HG03108 (cell line): Measurements from ENCODE around the gene CNGB1.
"Not testable (repeated sequence)": the region's sequence is repeated elsewhere in the genome, so short reads cannot be mapped to it uniquely, and the experiment has no call there.

Experiments
- ATAC-seq: cut with Tn5 transposase; IDR thresholded peaks from one replicate; pipeline ENCODE4 v1.9.1; 2021; ENCODE audit warnings: moderate library complexity; ENCODE audit not compliant: unreplicated experiment

CNGB1 gene

DNA sequence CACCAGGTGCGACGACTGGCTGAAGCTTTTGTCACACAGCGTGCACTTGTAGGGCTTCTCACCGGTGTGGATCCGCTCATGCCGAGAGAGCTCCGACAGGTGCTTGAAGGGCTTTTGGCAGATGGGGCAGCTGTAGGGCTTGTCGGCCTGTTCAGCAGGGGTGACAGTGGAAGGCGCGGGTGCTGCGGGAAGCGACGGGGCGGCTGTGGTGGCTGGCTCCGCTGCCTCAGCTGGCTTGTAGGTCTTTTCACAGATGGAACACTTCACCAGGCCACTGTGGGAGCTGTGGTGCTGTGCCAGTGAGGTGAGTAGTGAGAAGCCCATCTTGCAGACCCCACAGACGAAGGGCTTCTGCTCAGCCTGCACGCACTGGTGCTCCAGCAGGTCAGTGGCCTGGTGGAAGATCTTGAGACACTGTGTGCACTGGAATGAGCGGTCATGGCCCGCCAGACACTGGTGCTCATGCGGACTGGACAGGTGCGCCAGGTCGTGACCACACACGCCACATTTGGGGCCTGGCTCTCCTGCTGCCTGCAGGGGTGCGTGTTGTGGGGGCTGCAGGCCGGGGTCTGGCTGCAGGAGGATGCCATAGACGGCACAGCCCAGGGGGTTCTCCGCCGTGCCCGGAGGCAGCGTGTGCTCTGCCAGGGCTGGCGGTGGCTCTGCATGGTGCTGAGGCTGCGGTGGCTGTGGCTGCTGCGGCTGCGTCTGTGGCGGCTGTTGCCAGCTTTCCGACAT, 26.8 kb upstream of the CNGB1 start:
- no peak for ATAC-seq

DNA sequence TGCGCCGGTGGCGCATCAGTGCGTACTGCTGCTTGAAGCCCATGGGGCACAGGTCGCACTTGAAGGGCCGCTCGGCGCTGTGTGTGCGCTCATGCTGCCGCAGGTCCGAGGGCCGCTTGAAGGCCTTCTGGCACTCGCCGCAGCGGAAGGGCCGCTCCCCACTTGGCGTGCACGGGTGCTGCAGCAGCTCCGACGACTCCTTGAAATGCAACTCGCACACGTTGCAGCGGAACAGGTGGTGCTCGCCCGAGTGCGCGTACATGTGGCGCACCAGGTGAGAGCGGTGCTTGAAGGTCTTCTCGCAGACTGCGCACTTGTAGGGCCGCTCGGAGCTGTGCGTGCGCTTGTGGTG, 26.2 kb upstream of the CNGB1 start:
- no peak for ATAC-seq

DNA sequence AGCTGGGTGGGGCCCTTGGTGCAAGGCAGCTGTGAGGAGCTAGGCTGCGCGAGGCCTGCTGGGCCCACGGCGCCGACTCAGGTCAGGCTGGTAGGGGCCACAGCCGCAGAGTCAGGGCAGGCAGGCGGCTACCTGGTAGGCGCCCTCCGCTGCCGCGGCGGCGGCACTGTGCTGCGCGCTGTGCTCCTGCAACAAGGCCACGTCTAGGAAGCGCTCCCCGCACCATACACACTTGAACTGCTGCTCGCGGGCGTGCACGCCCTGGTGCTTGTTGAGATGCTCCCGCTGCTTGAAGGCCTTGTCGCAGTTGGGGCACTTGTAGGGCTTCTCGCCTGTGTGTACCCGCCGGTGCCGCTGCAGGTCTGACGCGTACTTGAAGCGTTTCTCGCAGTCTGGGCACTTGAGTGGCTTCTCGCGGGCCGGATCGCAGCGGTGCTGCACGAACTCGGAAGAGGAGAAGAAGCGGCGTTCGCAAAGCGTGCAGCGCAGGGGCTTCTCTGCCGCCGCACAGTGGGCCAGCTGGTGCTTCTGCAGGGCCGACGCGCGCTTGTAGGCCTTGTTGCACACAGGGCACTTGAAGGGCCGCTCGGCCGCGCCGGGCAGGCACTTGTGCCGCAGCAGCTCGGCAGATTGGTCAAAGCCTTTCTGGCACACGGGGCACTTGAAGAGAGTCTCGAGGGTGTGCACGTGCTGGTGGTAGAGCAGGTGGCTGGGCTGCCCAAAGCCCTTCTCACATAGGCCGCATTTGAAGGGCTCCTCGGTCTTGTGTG, 25.7 kb upstream of the CNGB1 start:
- no peak for ATAC-seq

DNA sequence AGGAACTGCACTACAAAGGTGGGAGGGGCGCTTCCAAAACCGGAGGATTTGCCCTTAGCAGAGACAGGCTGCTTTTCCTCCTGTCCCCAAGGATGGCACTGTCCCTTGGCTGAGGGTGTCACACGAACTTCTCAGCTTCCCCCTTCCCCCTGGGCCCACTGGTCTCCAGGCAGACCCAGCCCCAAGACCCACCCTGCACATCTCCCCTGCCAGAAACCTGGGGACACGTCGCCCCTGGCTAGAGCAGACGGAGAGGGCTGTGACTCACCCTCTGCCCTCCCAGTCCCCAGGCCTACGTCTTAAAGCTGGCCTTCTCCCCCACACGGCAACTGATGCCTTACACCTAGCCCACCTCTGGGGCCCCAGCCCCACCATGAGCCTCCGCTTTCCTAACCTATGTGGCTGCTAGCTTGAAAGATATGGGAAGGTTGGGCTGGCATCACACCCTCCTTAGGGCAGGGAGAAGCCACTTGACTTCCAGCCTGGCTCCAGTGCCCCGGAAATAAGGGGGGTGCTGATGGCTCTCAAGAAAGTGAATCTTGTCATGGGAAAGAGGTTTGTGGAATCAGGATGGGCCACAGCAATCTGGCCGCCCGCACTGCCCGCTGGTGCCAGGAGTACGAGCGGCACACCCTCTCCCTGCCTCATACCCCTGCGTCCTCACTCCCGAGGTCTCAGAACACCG, 24.9 kb upstream of the CNGB1 start:
- ATAC-seq: no peak

DNA sequence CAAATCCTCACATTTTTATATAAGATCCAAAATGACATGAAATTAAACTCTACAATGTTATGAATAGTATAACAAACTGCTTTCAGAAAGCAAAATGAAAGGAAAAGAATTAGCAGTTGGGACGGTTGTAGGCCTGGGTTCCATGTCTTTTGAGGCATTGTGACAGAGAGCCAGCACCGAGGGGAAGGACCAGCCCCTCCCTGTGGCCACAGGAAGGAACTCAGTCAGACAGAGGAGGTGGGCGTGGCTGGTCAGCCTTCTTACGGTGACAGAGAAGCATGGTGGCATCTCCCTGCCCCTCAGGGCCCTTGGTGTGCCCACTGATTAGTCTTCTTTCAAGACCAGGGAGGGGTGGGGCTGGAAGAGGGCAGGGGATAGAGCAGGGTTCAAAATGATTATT, 23.9 kb upstream of the CNGB1 start:
- ATAC-seq: peak; percentile 52

DNA sequence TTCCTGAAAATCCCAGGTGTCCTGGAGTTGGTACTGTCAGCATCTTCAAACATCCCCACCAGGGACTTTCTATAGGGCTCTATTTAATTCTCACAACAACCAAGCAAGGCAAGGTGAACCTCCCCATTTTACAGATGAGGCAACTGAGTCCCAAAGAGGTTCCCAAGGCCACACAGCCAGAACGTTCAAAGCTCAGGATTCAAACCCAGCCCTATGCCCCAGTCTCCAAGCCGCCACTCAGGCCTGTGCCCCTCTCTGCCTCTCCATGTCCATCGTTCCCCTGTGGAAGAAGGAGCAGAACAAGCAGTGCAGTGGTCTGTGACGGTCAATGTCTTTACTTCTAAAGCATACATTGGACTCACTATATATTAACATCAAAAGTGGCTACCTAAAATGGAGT, 23.4 kb upstream of the CNGB1 start:
- ATAC-seq: no peak

DNA sequence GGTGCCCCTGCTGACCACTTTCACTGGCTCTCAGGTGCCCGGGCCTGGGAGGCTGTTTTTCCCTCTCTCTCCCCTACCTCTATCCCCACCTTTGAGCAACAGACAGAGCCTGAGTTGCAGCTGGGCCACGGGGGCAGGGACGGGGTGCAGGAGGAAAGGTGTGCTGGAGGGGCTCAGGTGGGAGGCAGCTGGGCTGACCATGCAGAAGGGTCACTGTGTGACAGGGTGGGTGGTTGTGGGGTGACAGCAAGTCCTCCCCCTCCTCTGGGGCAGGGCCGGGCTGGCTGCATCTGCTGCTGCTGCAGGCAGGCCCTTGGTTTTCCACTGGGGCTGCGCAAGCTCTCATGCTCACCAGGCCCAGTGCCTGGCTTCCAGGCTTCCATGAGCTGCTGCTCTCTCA, 23.0 kb upstream of the CNGB1 start:
- no peak for ATAC-seq

DNA sequence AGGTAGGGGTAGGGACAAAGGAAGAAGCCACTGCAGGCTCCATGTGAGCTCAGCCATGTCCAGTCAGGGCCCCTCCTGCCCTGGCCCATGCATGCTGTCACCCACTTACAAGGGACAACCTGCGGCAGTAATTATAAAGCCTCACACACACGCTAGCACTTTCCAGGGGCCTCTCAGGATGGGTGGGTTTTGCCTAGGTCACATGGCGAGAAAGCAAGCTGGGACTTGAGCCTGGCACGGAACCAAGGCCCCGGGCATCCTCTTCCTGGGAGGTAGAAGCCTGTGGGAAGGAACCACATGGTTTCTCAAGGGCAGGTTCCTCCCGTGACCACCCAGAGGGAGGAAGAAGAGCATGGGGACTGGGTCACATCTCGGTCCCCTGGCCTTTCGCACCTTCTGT, 22.5 kb upstream of the CNGB1 start:
- no peak for ATAC-seq

DNA sequence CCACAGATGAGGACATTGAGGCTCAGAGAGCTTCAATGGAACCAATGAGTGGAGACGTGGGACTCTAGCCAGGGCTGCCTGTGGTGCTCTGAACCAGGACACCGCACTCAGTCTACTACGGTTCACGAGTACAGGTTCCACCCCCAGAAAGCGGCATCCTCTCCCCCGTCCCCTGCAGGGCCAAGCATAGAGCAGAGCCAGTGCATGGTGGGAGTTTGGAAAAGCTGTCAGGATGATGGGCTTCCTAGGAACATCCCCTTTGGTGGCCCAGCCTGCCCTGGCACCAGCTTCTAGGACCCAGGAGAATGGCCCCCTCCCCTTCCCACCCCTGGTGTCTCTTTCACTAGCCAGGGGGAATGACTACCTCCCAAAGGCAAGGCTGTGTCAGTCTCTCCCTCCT, 21.2 kb upstream of the CNGB1 start:
- no peak for ATAC-seq

DNA sequence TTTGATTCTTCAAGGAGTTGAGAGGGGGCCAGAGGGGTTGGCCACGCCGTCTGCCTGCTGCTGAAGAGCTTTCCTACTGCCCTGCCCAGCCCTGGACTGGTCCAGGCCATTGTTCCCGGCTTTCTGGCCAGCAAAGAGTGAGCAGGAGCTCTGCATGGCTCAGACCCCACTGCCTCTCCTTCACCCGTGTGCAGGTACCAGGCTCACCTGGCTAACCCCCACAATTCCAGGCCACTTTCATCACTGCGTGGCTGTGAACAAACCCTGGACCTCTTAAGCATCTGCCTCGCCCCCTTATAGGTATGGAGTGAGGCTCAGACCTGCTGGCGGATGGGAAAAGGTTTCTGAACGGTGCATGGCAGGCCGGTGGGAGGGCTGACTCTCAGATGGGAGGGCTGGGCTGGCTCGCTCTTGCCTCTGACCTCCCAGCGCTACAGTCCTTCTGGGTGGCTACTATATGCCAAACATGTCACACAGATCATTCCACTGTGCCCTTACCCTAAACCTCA, 20.7 kb upstream of the CNGB1 start:
- no peak for ATAC-seq

DNA sequence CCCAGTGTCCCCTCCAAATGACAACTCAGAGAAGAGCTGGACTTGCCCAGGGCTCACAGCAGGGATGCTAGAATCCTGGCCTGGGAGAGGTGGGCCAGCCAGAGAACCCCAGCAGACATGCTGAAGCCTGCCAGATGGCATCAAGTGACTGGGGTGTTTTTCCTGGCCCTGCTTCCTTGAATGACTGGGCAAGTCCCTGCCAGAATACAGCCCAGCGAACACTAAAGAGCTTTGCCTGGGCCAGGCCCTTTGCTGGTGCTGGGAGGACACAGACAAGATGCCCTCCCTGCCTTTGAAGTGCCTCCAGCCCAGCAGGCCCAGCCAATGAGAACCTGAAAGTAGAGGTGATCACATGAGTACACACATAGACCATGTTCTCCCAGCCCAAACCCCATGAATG, 18.0 kb upstream of the CNGB1 start:
- ATAC-seq: no peak

DNA sequence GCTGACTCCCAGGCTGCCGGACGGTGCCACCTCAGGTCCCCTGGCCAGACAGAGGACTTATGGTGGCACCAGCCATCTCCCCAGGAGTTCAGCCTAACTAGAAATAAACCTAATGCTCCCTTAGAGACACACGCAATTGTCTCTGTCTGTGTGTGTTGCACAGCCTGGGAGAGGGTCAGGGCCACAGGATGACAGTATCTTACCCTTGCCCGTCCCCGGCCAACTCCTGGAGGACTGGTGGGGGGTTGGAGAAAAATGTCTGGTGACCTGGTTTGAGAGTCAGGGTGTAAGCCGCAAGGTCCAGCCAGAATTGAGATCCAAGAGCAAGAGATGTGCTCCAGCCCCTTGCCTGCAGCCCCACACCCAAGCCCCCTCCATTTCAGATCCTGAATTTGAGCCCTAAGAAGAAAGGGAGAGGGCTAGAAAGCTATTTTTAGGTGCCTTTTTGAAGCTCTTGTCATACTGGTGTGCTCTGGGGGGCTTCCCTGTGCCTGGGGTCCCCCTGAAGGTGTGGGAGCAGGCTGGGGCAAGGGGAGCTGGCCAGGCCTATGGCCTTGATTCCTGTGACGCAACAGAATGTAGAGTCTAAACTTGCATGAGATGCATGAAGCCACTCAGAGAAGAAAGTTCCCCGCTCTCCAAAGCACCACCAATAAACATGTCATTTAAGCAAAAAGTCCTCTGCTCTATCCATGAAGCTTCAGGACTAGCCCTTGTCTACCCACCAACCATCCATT, 16.7 kb upstream of the CNGB1 start:
- no peak for ATAC-seq

DNA sequence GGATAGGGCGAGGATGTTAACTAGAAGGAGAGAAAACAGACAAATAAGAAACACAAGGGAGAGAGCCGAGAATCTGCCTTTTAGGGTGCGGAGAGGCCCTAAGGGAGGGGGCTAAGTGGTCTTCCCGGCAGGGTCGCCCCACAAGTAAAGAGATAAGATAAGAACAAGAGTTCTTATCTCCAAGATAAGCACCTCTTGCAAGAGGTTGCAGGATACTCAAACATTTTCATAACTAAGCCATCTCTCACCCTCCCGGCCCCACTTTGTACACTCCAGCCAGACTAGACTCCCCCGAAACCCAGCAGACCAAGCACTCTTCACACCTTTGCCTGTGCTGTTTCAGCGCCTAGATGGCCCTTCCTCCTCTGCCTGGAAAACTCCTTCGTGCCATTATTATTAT, 15.3 kb upstream of the CNGB1 start:
- ATAC-seq: no peak

DNA sequence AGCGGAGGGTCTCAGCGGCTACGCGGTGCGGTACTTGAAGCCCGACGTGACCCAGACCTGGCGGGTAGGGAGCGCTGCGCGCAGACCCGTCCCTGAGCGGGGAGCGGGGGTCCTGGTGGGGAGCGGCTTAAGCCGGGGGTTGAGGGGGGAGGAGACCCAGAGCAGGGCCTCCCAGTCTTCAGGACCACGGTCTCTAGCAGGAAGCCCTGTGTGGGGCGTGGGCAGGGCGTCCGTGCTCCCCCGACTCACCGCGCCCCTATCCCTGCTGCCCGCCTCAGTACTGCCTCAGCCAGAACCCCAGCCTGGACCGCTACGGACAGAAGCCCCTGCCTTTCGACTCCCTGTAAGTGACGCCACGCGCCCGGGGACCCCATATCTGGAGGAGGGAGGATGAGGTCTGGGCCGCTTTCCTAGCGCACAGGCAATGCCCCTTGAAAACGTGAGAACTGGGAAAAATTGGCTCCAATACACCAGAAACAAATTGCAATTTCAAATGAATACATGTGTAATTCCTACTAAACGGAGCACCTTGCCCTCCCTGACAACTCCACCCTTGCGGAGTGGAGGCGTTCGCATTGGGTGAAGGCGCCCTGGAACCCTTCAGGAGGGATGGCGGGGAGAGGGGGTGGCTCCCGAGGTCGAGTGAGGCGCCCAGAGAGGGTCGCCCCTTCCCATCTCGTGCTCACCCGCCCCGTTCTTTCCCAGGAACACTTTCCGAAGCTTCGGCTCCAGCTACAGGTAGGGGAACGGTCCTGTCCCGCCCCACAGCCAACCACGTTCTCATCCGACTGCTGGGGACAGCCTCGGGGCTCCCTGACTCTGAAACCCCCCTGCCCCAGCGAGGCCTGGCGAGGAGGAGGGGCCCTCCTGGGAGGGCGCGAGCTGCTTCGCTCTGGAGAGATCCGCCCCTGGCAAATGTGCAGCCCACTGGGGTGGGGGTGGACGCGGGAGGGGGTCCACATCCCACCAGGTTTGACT, 14.6 kb upstream of the CNGB1 start:
- ATAC-seq: peak; percentile 8

DNA sequence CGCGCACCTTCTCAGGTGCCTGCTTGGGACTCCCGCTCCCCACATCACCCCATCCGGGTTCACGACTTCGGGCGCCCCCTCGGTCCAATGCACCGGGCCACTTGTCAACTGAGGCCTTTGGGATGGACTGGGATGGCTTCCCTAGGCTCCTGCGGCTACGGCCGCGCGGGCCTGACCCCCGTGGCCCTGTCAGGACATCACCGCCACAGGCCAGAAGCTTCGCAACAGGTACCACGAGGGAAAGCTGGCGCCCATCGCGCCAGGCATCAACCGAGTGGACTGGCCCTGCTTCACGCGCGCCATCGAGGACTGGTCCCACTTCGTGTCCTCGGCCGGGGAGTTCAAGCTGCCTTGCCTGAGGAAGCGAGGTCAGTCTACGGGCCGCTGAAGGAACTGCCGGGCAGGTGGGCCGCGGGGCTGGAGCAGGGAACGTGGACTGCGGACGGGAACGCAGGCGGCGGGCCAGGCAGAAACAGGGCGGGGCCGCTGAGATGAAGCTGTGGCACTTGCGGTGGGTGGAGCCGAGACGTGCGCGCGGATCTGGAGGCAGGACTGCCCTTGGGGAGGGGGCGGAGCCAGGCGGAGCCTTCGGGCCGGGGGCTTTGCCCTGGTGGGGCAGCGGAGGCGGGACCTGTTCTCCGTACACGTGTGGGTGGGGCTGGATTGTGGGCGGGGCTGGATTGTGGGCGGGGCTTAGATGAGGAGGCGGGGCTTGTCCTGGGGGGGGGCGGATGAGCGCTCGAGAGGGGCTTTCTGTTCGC, 13.7 kb upstream of the CNGB1 start:
- peak; percentile 80 for ATAC-seq

DNA sequence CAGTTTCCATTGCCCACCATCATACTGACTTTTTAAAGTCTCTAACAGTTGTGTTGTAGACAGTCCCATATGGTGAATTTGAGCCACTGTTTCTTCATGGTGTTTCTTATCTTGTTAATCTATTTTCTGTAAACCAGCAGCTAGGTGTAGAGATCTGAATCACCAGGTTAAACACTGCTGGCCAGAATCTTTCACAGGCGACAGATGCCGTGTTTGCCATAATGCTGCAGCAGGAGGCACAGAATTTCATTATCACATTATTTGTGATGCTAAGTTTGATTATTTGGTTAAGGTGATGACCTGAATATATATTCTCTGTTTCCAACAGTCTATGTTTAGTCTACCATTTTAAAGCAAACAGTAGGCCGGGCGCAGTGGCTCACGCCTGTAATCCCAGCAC, 11.5 kb upstream of the CNGB1 start:
- no peak for ATAC-seq

DNA sequence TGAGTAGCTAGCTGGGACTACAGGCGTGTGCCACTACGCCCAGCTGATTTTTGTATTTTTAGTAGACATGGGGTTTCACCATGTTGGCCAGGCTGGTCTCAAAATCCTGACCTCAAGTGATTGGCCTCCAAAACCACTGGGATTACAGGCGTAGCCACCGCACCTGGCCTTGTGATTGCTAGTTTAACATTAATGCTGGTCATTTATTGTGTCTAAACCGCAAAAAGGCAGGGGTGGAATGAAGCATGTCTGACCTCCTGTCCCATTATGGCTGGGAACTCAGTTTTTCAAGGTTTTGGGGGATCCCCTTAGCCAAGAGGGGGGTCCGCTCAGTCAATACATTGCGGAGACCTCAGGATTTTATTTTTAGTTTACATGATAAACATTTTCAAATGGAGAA, 10.7 kb upstream of the CNGB1 start:
- no peak for ATAC-seq

DNA sequence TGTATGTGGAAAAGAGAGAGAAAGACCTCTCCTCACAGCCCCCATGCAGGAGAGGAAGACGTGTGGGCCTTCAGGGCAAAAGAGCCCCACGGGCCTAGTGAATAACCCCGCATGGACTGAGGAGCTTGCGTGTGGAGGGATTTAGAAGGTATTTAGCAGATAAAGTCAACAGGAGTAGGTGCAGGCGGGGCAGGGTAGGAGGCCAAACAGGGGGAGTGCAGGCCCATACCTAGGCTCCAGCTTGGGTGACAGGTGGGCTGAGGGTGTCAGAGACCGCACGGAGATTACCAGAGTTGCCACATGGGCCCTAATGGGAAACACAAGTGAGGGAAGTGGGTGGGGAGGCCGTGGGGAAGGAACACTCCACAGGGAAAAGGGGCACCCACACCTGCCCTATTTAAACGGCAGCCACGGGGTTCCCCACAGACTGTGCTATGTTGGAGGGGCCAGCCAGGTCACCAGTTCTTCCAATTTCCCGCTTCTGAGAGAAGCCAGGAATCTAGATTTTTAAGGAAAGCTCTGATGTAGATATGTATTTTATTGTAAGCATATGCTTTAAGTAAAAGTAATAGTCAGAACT, 8.2 kb upstream of the CNGB1 start:
- no peak for ATAC-seq

DNA sequence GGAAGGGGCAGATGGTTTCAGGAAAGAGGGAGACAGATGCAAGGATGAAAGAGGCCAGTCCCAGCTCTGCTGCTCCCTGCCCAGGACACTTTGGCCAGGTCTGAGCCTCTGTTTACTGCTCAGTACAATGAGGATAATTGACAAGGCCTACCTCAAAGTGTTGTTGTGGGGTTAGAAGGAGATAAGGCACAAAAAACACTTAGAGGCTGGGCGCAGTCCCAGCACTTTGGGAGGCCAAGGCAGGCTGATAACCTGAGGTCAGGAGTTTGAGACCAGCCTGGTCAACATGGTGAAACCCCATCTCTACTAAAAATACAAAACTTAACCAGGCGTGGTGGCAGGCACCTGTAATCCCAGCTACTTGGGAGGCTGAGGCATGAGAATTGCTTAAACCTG, 7.1 kb upstream of the CNGB1 start:
- ATAC-seq: not testable (repeated sequence)
